HG03378 (cell line): ENCODE results near the gene KCTD8.
"Not testable (repeated sequence)": the region's sequence is repeated elsewhere in the genome, so short reads cannot be mapped to it uniquely, and the experiment has no call there.

Experiments
- ATAC-seq: cut with Tn5 transposase; IDR thresholded peaks from one replicate; pipeline ENCODE4 v1.9.1; 2021; ENCODE audit warnings: mild to moderate bottlenecking, moderate library complexity; ENCODE audit not compliant: unreplicated experiment

Gene KCTD8

GRCh38 chr4:44342800-44343199, 105.8 kb downstream of the KCTD8 start:
- ATAC-seq, result no peak

GRCh38 chr4:44326741-44327140, 121.9 kb downstream of the KCTD8 start:
- ATAC-seq, result no peak

- ATAC-seq, result no peak
Observed at GRCh38 chr4:44320833-44321232, 127.8 kb downstream of the KCTD8 start.

- ATAC-seq, result no peak
Observed at GRCh38 chr4:44319129-44319528, 129.5 kb downstream of the KCTD8 start.

- no peak for ATAC-seq
Observed at GRCh38 chr4:44313702-44314101, 134.9 kb downstream of the KCTD8 start.

- ATAC-seq, result no peak
Observed at GRCh38 chr4:44287505-44287904, 161.1 kb downstream of the KCTD8 start.

GRCh38 chr4:44279469-44279868, 169.1 kb downstream of the KCTD8 start:
- ATAC-seq, result no peak

- ATAC-seq, result no peak
Observed at GRCh38 chr4:44279066-44279465, 169.5 kb downstream of the KCTD8 start.

- ATAC-seq, result no peak
Observed at GRCh38 chr4:44257461-44257860, 191.1 kb downstream of the KCTD8 start.

- no peak for ATAC-seq
Observed at GRCh38 chr4:44256414-44256813, 192.2 kb downstream of the KCTD8 start.

- ATAC-seq, result no peak
Observed at GRCh38 chr4:44237643-44238042, 211.0 kb downstream of the KCTD8 start.

- no peak for ATAC-seq
Observed at GRCh38 chr4:44235897-44236296, 212.7 kb downstream of the KCTD8 start.

- no peak for ATAC-seq
Observed at GRCh38 chr4:44232262-44232661, 216.3 kb downstream of the KCTD8 start.

- ATAC-seq, result no peak
Observed at GRCh38 chr4:44231006-44231405, 217.6 kb downstream of the KCTD8 start.

GRCh38 chr4:44228326-44228725, 220.3 kb downstream of the KCTD8 start:
- no peak for ATAC-seq

GRCh38 chr4:44221407-44221806, 227.2 kb downstream of the KCTD8 start:
- ATAC-seq, result no peak

- no peak for ATAC-seq
Observed at GRCh38 chr4:44210750-44211149, 237.9 kb downstream of the KCTD8 start.

- no peak for ATAC-seq
Observed at GRCh38 chr4:44196796-44197195, 251.8 kb downstream of the KCTD8 start.

GRCh38 chr4:44194365-44194764, 254.2 kb downstream of the KCTD8 start:
- ATAC-seq, result no peak

GRCh38 chr4:44186850-44187246, 261.8 kb downstream of the KCTD8 start:
- no peak for ATAC-seq

- ATAC-seq, result no peak
Observed at GRCh38 chr4:44186096-44186849, 262.3 kb downstream of the KCTD8 start.

GRCh38 chr4:44181491-44182349, 266.9 kb downstream of the KCTD8 start:
- not testable (repeated sequence) for ATAC-seq
